RWPE1 (cell line): ENCODE measurements around the gene C1QTNF2.

Experiments used
- CTCF ChIA-PET: fragments of 350-600 bp; sonication (Branson Sonifier 250); formaldehyde crosslinking; extraction: SDS; loops from one replicate; lab custom pipeline; 2021; lab: Yijun Ruan, JAX
- POLR2A ChIA-PET: fragments of 400-600 bp; formaldehyde crosslinking; extraction: SDS; loops from one replicate; lab custom pipeline; 2020; ENCODE audit warnings: antibody characterized with exemption; ENCODE audit not compliant: low non-redundant PET; lab: Yijun Ruan, JAX
- DNase-seq: peaks from one replicate; pipeline ENCODE4 v3.0.0; 2012; ENCODE audit warnings: low spot score
- H3K27ac ChIP-seq: fragments of 450-650 bp; 2 replicates; pipeline ENCODE4 v1.5.1; 2017
- CTCF ChIP-seq: fragments of 450-650 bp; conservative IDR thresholded peaks from 2 replicates; pipeline ENCODE4 v1.5.1; 2017; ENCODE audit warnings: low read depth, mild to moderate bottlenecking

The C1QTNF2 gene

DNA sequence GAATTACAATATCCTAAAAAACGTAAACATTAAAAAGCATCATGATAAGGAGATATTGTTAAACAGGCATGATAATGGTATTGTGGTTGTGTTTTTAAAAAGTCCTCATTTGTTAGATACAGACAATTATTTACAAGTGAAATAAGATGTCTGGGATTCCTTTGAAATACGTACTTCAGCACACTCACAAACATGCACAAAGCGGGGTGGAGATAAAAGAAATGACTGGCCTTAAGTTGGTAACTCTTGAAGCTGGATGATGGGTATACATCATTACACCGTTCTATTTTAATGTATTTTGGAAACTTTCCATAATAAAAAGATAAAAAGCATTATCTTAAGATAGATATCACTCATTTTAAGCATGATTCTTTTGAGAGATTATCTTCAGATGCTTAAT, 28.4 kb upstream of the C1QTNF2 start:
- ChIA-PET POLR2A (no interaction called here), CTCF (interaction anchor here (1.4 to 2.2 kb wide), 2 partner anchors 8 to 377 kb away, joined by 5 to 10 read pairs; no protein-coding TSS in a partner anchor)
- no peak for TF ChIP-seq CTCF
- no peak for DNase-seq
- no peak overlapping the region for H3K27ac ChIP-seq

DNA sequence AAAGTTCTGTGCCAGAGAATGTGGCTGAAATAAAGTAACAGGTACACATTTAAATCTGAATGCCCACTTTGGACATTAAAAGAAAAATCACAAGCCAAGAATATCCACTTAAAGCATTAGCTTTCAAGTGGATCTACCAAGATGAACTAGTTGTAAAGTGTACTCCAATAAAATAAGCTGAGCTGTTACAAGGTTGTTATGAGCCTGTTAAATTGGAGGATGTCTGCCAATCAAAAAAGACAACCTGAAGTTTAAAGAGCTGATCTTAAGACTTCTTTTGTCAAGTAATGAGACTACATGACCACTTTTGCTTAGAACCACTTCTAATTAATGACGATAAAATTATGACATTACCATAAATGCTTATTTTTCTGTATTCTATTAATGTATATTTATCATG, 27.1 kb upstream of the C1QTNF2 start:
- CTCF ChIA-PET, result interaction anchor here (1.0 kb wide), 1 partner anchor 107 kb away, joined by 3 read pairs; no protein-coding TSS in a partner anchor

GRCh38 chr5:160395111-160395510, 24.7 kb upstream of the C1QTNF2 start:
- CTCF ChIA-PET, result no interaction called here
- POLR2A ChIA-PET, result no interaction called here
- DNase-seq, result no peak
- H3K27ac ChIP-seq, result no peak overlapping the region
- no peak for TF ChIP-seq CTCF

More for the DNA sequence above, 27.1 kb upstream of the C1QTNF2 start:
- no peak overlapping the region for H3K27ac ChIP-seq
- no peak for TF ChIP-seq CTCF
- no peak for DNase-seq
- POLR2A ChIA-PET, result interaction anchor here (0.6 kb wide), 1 partner anchor 397 kb away, joined by 5 read pairs; no protein-coding TSS in a partner anchor

DNA sequence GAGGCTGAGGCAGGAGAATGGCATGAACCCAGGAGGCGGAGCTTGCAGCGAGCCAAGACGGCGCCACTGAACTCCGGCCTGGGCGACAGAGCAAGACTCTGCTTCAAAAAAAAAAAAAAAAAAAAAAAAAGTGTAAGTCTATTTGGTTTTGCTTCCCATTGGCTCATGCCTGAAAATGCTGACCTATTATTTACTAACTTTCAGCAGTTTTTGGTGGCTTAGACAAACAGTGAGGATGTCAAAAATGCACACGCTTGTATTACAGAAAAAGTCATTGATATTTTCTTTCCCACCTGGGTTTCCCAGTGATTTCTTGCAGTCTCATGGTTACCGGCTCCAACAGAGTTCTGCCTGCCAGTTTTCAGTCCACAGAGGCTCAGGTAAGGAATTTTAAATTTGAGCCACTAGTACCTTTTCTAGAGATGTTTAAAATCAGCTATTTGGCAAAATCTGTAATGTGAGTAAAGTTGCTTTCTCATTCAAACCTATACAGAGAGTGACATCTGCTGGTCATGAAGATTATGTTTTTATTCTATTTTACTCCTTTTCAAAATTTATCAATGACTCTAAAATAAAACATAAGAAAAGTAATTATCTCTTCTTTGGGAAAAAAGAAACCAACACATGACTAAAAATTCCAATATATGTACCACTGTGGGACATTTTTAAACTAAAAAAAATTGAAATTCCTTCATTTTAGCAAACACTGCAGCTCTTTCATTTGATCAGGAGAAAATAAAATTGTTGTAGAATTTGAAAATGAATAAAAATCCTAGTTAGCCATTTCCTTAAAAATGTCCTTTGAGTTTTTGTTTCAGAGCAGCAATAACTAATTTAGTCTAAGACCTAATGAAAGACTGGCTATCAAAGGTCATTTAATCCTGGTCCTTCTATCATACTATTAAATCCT, 20.6 kb upstream of the C1QTNF2 start:
- peak; percentile 75 for TF ChIP-seq CTCF
- CTCF ChIA-PET, result interaction anchor here (0.6 to 1.9 kb wide), 33 partner anchors 9 to 1988 kb away, joined by 3 to 15 read pairs (median 4); partner anchors contain the start of genes C1QTNF2 and FAM200C
- POLR2A ChIA-PET, result no interaction called here
- no peak overlapping the region for H3K27ac ChIP-seq
- no peak for DNase-seq

DNA sequence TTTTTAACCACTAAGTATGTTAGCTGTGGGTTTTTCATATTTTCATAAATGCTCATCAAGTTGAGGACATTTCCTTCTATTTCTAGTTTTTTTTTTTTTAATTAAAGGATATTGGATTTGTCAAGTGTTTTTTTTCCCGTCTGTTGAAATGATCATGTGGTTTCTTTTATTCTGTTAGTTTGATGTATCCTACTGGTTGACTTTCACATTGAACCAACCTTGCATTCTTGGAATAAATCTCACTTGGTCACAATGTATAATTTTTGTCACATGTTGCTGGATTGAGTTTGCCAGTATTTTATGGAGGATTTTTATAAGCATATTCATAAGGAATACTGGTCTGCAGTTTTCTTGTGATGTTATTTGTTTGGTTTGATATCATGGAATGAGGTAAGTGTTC, 17.0 kb upstream of the C1QTNF2 start:
- ChIA-PET CTCF (interaction anchor here (0.6 to 0.9 kb wide), 2 partner anchors 144 to 706 kb away, joined by 3 to 4 read pairs; no protein-coding TSS in a partner anchor), POLR2A (no interaction called here)
- no peak for DNase-seq
- H3K27ac ChIP-seq, result no peak overlapping the region
- no peak for TF ChIP-seq CTCF

DNA sequence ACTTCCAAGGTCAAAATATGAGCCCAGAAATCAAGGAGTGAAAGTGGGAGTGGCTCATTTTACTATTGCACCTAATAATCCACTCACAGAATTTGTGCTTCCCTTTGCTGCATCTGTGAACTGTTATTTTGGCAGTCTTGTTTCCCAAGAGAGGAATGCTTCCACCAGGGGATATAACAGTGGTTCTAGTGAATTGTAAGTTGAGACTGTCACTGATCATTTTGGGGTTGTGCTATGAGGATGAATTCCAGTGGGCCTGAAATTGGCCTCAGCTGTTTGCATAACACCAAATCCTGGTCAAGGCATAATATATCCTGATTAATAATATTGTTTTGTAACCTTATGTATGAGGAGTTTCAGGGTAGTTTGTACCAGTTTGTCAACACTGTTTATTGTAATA, 15.1 kb upstream of the C1QTNF2 start:
- ChIA-PET POLR2A (no interaction called here), CTCF (no interaction called here)
- TF ChIP-seq CTCF, result no peak
- no peak for DNase-seq
- no peak overlapping the region for H3K27ac ChIP-seq
